Fibroblast of lung (primary cell): Measurements from ENCODE around the gene IDE. TPM values are rescaled to one million over a fixed set of nuclear protein-coding genes. Genes with fewer than 3 reads are reported as not detected.
"Not testable (repeated sequence)": the region's sequence is repeated elsewhere in the genome, so short reads cannot be mapped to it uniquely, and the experiment has no call there.

Source experiments
- DNase-seq, 2 donors: peaks; one replicate each; pipeline versions ENCODE4 v3.0.0 to v3.0.0-alpha.2; 2010; ENCODE audit warnings: low read depth in 2 of 2
- H2AFZ ChIP-seq: 2 replicates; pipeline ENCODE4 v1.5.1; 2012; ENCODE audit warnings: low read length, control low read depth, inconsistent platforms
- H3K27ac ChIP-seq: 2 replicates; pipeline ENCODE4 v1.5.1; 2011; ENCODE audit warnings: low read length, control low read depth; ENCODE audit not compliant: insufficient read depth
- H3K27me3 ChIP-seq: 2 replicates; pipeline ENCODE4 v1.5.1; 2011; ENCODE audit warnings: mild to moderate bottlenecking, low read length; ENCODE audit not compliant: control insufficient read depth, insufficient read depth
- H3K36me3 ChIP-seq: 2 replicates; pipeline ENCODE4 v1.5.1; 2011; ENCODE audit warnings: low read length; ENCODE audit not compliant: control insufficient read depth, insufficient read depth
- H3K4me1 ChIP-seq: 2 replicates; pipeline ENCODE4 v1.5.1; 2011; ENCODE audit warnings: low read length; ENCODE audit not compliant: control insufficient read depth, insufficient read depth; ENCODE audit errors: extremely low read depth
- H3K4me2 ChIP-seq: 2 replicates; pipeline ENCODE4 v1.5.1; 2011; ENCODE audit warnings: low read length, control low read depth; ENCODE audit not compliant: insufficient read depth; ENCODE audit errors: extremely low read depth
- H3K4me3 ChIP-seq, 4 experiments: fragments of 200-600 bp in 1 of 4; sonication (generic) in 1 of 4; replicated peaks in 1 of 4; 2 replicates each; pipeline ENCODE4 v1.5.1; 2011 to 2016; ENCODE audit warnings: low read length in 4 of 4, low read depth in 3 of 4, mild to moderate bottlenecking in 3 of 4, control low read depth in 2 of 4, inconsistent platforms in 1 of 4, mixed read lengths in 1 of 4; ENCODE audit not compliant: insufficient read depth in 1 of 4; ENCODE audit errors: control extremely low read depth in 1 of 4
- H3K79me2 ChIP-seq: 2 replicates; pipeline ENCODE4 v1.5.1; 2012; ENCODE audit warnings: mild to moderate bottlenecking, low read length, inconsistent platforms; ENCODE audit not compliant: control insufficient read depth, insufficient read depth
- H3K9ac ChIP-seq: 2 replicates; pipeline ENCODE4 v1.5.1; 2011; ENCODE audit warnings: mild to moderate bottlenecking, low read length, control low read depth; ENCODE audit not compliant: insufficient read depth
- H3K9me3 ChIP-seq: 2 replicates; pipeline ENCODE4 v1.5.1; 2012; ENCODE audit warnings: low read depth, low read length; ENCODE audit not compliant: control insufficient read depth, insufficient read depth
- H4K20me1 ChIP-seq: 2 replicates; pipeline ENCODE4 v1.5.1; 2011; ENCODE audit warnings: low read length; ENCODE audit not compliant: control insufficient read depth, insufficient read depth; ENCODE audit errors: extremely low read depth
- EZH2 ChIP-seq: IDR thresholded peaks from 2 replicates; pipeline ENCODE4 v1.5.1; 2012; ENCODE audit warnings: low read length, control low read depth, mild to moderate bottlenecking; ENCODE audit errors: missing control alignments
- polyA plus RNA-seq, 2 donors: library from polyadenylated mRNA; depleted of rRNA in 1 of 2; stranded (reverse) in 1 of 2; unstranded in 1 of 2; fragments of >200 nt; gene quantifications; 2 replicates each; pipeline ENCODE4 v1.2.1, GENCODE V29; 2011 to 2012; ENCODE audit warnings: missing spikeins in 1 of 2
- total RNA-seq: library from RNA; depleted of rRNA; stranded (reverse); fragments of >200 nt; gene quantifications from 2 replicates; pipeline ENCODE4 v1.2.1, GENCODE V29; 2014
- TF ChIP-seq, protein P1 (sequence below), 2 donors: IDR thresholded peaks in 1 of 2; conservative IDR thresholded peaks in 1 of 2; 1 replicate in 1 of 2; 2 replicates in 1 of 2; pipeline ENCODE4 v1.5.1; 2011 to 2012; ENCODE audit warnings: low read length in 2 of 2, control low read depth in 1 of 2, inconsistent platforms in 1 of 2, low read depth in 1 of 2, mild to moderate bottlenecking in 1 of 2

IDE gene
- total and polyA plus RNA-seq, 2 donors (not counting 1 experiment from before 2014, with no cell fraction given) = 21.3 to 24.5 TPM

DNA sequence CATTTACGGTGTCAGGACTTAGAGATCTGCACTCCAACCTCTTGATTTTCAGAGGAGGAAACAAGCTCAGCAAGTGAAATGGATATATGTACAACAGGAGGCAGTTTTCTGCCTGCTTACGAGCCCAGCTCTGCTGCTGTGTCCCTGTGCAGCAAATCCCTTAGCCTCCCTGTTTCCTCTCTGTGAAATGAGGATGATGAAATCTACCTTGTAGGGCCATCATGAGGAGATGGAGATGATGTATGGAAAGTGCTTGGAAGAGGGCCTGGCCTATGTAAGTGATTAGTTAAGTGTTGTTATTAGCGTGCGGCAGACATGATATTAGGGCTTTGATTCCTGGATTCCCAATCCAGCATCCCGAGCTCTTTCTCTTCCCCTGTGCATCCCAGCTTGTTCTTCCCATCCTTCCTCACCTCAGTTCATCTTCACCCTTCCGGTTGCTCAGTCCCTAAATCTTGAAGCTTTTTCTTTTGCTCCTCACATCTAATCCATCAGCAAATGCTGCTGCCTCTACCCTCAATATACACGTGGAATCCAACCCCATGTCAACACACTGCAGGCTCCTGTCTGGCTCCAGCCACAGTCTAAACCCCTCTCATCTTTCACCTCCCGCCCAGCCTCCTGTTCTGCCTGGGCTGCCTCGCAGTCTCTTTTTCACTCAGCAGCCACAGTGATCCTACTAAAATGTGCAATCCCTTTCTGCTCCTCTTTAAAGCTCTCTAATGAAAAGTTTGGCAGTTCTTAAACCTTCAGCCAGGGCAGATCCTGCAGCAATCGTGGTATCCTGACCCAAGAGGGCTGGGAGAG lies 169.1 kb downstream of the IDE start:
- TF ChIP-seq, protein P1, sequence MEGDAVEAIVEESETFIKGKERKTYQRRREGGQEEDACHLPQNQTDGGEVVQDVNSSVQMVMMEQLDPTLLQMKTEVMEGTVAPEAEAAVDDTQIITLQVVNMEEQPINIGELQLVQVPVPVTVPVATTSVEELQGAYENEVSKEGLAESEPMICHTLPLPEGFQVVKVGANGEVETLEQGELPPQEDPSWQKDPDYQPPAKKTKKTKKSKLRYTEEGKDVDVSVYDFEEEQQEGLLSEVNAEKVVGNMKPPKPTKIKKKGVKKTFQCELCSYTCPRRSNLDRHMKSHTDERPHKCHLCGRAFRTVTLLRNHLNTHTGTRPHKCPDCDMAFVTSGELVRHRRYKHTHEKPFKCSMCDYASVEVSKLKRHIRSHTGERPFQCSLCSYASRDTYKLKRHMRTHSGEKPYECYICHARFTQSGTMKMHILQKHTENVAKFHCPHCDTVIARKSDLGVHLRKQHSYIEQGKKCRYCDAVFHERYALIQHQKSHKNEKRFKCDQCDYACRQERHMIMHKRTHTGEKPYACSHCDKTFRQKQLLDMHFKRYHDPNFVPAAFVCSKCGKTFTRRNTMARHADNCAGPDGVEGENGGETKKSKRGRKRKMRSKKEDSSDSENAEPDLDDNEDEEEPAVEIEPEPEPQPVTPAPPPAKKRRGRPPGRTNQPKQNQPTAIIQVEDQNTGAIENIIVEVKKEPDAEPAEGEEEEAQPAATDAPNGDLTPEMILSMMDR (conservative IDR thresholded peaks at IDR 0.05 in 1 of 2, IDR thresholded peaks at IDR 0.05 in 1 of 2; ENCODE audit: low read depth in 1 of 2, low read length in 2 of 2) = no peak
- no peak for TF ChIP-seq EZH2
- no peak overlapping the region for H3K27ac ChIP-seq
- H3K27me3 ChIP-seq = peaks cover 7% of the 10 kb centered on the region
- no peak overlapping the region for H3K9ac ChIP-seq
- H3K4me1 ChIP-seq = no peaks in the 10 kb centered on the region
- H3K36me3 ChIP-seq = no peaks in the 10 kb centered on the region
- no peak overlapping the region for H3K4me3 ChIP-seq
- DNase-seq = no peak
- no peaks in the 10 kb centered on the region for H3K79me2 ChIP-seq
- no peak overlapping the region for H2AFZ ChIP-seq
- H3K9me3 ChIP-seq = no peaks in the 10 kb centered on the region
- no peak overlapping the region for H3K4me2 ChIP-seq
- no peaks in the 10 kb centered on the region for H4K20me1 ChIP-seq

DNA sequence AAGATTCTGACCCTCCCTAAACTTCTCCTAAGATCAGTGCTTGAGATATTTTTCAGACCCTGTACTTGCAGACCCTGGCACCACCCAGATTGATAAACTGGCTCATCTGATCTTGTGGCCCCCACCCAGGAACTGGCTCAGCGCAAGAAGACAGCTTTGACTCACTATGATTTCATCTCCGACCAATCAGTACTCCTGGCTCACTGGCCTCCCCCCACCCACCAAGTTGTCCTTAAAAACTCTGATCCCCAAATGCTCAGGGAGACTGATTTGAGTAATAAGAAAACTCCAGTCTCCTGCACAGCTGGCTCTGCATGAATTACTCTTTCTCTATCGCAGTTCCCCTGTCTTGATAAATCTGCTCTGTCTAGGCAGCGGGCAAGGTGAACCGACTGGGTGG lies 171.7 kb downstream of the IDE start:
- H3K9me3 ChIP-seq, H3K9ac ChIP-seq, H2AFZ ChIP-seq, H4K20me1 ChIP-seq, H3K27ac ChIP-seq, H3K79me2 ChIP-seq, H3K4me2 ChIP-seq, DNase-seq, H3K4me3 ChIP-seq, H3K4me1 ChIP-seq, H3K36me3 ChIP-seq, H3K27me3 ChIP-seq: not testable (repeated sequence)

Other genes starting within 250 kb of the IDE start
- 3.6 and 8.9 TPM in 2 replicates for gene KIF11, start 19.0 kb upstream of the IDE start, total RNA-seq
- 7.5 and 24.3 TPM in 2 replicates for gene KIF11, start 19.0 kb upstream of the IDE start, polyA plus RNA-seq
- gene HHEX, start 115.9 kb upstream of the IDE start, total RNA-seq = 3.1 and 3.5 TPM in 2 replicates
- gene HHEX, start 115.9 kb upstream of the IDE start, polyA plus RNA-seq = 2.9 and 13.2 TPM in 2 replicates